Suprapubic skin (tissue), 4 donors: Measurements from ENCODE around the gene ARL6IP5. TPM values are rescaled to one million over a fixed set of nuclear protein-coding genes. Genes with fewer than 3 reads are reported as not detected.

Source experiments
- DNase-seq, 2 donors: peaks; one replicate each; pipeline ENCODE4 v3.0.0-alpha.2; 2019; ENCODE audit warnings: low spot score in 2 of 2
- H3K27ac ChIP-seq: fragments of 200-600 bp; sonication (generic); one replicate; pipeline ENCODE4 v1.5.1; 2019
- H3K27me3 ChIP-seq: fragments of 200-600 bp; sonication (generic); one replicate; pipeline ENCODE4 v1.5.1; 2019
- H3K36me3 ChIP-seq: fragments of 200-600 bp; sonication (generic); one replicate; pipeline ENCODE4 v1.5.1; 2019
- H3K4me1 ChIP-seq: fragments of 200-600 bp; sonication (generic); one replicate; pipeline ENCODE4 v1.5.1; 2019
- H3K4me3 ChIP-seq: fragments of 200-600 bp; sonication (generic); one replicate; pipeline ENCODE4 v1.5.1; 2019; ENCODE audit warnings: mild to moderate bottlenecking
- H3K9me3 ChIP-seq: fragments of 200-600 bp; sonication (generic); one replicate; pipeline ENCODE4 v1.5.1; 2019
- CTCF ChIP-seq, 2 donors: fragments of 200-600 bp in 1 of 2; fragments of 450-650 bp in 1 of 2; sonication (generic) in 1 of 2; IDR thresholded peaks; one replicate each; pipeline ENCODE4 v1.5.1; 2016 to 2019; ENCODE audit warnings: antibody characterized with exemption in 2 of 2, mild to moderate bottlenecking in 1 of 2, moderate library complexity in 1 of 2
- EP300 ChIP-seq: sonication (generic); formaldehyde crosslinking; IDR thresholded peaks from one replicate; pipeline ENCODE4 v1.6.1; 2017; ENCODE audit warnings: antibody characterized with exemption
- POLR2A ChIP-seq, 2 donors: fragments of 450-650 bp; IDR thresholded peaks; one replicate each; pipeline ENCODE4 v1.6.1; 2017; ENCODE audit warnings: antibody characterized with exemption in 2 of 2, mild to moderate bottlenecking in 2 of 2, moderate library complexity in 2 of 2
- POLR2AphosphoS5 ChIP-seq, 3 donors: sonication (generic); formaldehyde crosslinking; IDR thresholded peaks; one replicate each; pipeline ENCODE4 v1.6.1; 2017; ENCODE audit warnings: antibody characterized with exemption in 3 of 3
- WGBS: methylation state at CpG from one replicate; pipeline ENCODE4 v1.1.5; 2018; 5-methylcytosine and 5-hydroxymethylcytosine counted together
- total RNA-seq, 4 donors: library from RNA; depleted of rRNA; stranded (reverse); fragments of >200 nt; gene quantifications; one replicate each; pipeline ENCODE4 v1.1.0, GENCODE V29; 2016

The ARL6IP5 gene
- total RNA-seq, 4 donors from 2014 or later, result 58.6 to 106 (median 69.0) TPM

DNA sequence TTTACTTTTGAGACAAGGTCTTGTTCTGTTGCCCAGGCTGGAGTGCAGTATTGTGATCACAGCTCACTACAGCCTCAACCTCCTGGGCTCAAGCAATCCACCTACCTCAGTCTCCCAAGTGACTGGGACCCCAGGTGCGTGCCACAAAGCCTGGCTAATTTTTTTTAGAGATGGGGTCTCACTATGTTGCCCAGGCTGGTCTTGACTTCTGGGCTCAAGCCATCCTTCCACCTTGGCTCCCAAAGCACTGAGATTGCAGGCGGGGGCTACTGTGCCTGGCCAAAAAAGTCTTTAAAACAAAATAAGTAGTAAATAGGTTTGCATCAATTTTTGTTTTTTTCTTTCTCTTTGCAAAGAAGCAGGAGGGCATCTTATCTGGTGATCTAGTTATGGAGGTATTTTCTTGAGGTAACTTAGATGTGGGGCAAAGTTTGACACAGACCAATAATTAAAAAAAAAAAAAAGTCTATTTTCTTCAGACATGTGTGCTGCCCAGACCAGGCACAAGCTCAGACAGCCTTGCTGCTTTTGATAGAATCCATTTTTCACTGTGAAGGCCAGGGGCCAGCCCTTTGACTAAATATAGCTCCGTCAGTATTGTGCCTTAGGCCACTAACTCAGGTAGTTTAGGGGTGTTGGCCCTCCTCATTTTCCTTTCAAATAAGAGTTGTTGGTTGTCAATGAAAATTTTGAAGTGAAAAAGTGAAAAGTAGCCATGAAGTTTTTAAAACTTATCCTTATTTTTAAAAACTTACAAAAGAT lies 2.5 kb downstream of the ARL6IP5 start:
- Histone ChIP-seq H3K27ac (peak overlapping the region; percentile 96), H3K4me1 (peaks cover 86% of the 10 kb centered on the region), H3K36me3 (no peaks in the 10 kb centered on the region), H3K4me3 (peak overlapping the region; percentile 93), H3K9me3 (no peaks in the 10 kb centered on the region), H3K27me3 (no peaks in the 10 kb centered on the region)
- TF ChIP-seq POLR2AphosphoS5 (IDR thresholded peaks at IDR 0.05) (no peak), CTCF (IDR thresholded peaks at IDR 0.05) (no peak), EP300 (no peak), POLR2A (IDR thresholded peaks at IDR 0.05) (no peak)
- 57% methylated on average over 3 of the region's 3 CpGs for WGBS
- no peak for DNase-seq

DNA sequence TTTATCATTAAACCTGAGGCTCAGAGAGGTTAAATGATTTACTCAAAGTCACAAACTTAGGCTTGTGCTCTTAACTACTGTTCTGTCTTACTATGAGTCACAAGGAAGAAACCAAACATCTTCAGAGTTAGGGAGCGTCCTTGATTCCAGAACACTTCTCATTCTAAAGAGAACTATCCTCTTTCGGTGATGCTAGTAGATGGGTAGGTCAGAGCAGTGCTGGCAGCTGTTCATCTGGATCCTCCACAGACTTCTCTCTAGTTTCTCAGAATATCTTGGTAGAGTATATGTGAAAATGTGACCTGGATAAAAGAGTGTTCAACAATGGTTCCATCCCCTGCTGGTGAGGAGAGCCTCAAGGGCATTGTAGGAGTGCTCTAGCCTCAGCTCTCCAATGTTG lies 3.3 kb downstream of the ARL6IP5 start:
- WGBS, result 13% methylated on average over 2 of the region's 2 CpGs
- Histone ChIP-seq H3K27me3 (no peaks in the 10 kb centered on the region), H3K9me3 (no peaks in the 10 kb centered on the region), H3K4me3 (peak overlapping the region; percentile 93), H3K36me3 (no peaks in the 10 kb centered on the region), H3K4me1 (peaks cover 86% of the 10 kb centered on the region), H3K27ac (peak overlapping the region; percentile 96)
- TF ChIP-seq EP300 (no peak), POLR2A (IDR thresholded peaks at IDR 0.05) (no peak)
- no peak for DNase-seq

DNA sequence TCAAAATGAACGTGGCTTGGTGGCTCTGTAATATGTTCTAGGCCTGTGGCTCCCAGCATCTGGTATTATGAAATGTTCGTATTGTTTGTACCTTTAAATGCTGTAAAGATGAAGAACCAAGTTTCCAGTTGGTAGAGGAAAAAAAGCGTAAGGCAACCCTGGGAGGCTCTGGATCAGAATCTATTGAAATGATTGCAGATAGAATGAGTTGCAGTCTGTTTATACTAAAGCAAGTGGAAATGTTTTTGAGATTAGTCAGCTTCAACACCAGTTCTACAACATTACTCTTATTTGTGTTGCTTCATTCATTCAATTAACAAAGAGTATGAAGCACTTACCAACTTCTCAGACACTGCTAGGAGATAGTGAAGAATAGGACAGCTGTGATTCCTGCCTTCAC lies 5.3 kb downstream of the ARL6IP5 start:
- no peaks in the 10 kb centered on the region for H3K36me3 ChIP-seq
- TF ChIP-seq CTCF (IDR thresholded peaks at IDR 0.05) (no peak), EP300 (no peak), POLR2AphosphoS5 (IDR thresholded peaks at IDR 0.05) (no peak), POLR2A (IDR thresholded peaks at IDR 0.05) (no peak)
- WGBS, result 34% methylated on average over 3 of the region's 3 CpGs
- no peak overlapping the region for H3K4me3 ChIP-seq
- no peaks in the 10 kb centered on the region for H3K27me3 ChIP-seq
- H3K4me1 ChIP-seq, result peaks cover 89% of the 10 kb centered on the region
- H3K27ac ChIP-seq, result peak overlapping the region; percentile 62
- DNase-seq, result no peak
- H3K9me3 ChIP-seq, result no peaks in the 10 kb centered on the region

DNA sequence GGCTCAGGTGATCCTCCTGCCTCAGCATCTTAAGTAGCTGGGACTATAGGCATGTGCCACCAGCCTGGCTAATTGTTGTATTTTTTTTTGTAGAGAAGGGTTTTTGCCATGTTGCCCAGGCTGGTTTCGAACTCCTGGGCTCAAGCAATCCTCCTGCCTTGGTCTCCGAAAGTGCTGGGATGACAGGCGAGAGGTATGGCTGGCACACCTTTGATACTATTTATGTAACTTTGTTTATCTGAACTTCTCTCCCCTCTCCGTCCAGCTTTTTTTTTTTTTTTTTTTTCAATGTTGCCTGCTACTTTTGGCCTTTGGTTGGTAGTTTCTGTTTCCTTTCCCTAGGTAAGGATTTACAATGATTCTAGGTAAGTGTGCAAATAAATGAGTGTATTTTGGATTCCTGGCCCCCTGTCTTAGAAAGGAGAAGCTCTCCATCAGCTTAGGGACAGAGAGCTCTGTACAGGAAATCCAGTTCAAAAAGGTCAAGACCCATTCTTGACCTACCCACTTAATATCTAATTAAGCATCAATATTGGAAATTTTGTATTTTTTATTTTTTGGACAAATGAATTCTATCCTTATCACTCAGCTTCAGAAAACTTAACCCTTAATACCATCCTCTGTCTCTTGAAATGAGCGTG lies 6.8 kb downstream of the ARL6IP5 start:
- peak overlapping the region; percentile 62 for H3K27ac ChIP-seq
- DNase-seq, result no peak
- H3K4me3 ChIP-seq, result peak overlapping the region; percentile 4
- no peaks in the 10 kb centered on the region for H3K27me3 ChIP-seq
- H3K4me1 ChIP-seq, result peaks cover 100% of the 10 kb centered on the region
- no peaks in the 10 kb centered on the region for H3K9me3 ChIP-seq
- no peak for TF ChIP-seq CTCF (IDR thresholded peaks at IDR 0.05)
- TF ChIP-seq EP300, result no peak
- TF ChIP-seq POLR2AphosphoS5 (IDR thresholded peaks at IDR 0.05), result no peak
- no peak for TF ChIP-seq POLR2A (IDR thresholded peaks at IDR 0.05)
- no peaks in the 10 kb centered on the region for H3K36me3 ChIP-seq
- WGBS, result 59% methylated on average over 5 of the region's 5 CpGs

GRCh38 chr3:69092030-69092516 lies 7.3 kb downstream of the ARL6IP5 start:
- H3K9me3 ChIP-seq, result no peaks in the 10 kb centered on the region

GRCh38 chr3:69094467-69095205 lies 9.9 kb downstream of the ARL6IP5 start:
- peak overlapping the region; percentile 77 for H3K27ac ChIP-seq
- H3K4me1 ChIP-seq, result peaks cover 75% of the 10 kb centered on the region
- no peaks in the 10 kb centered on the region for H3K27me3 ChIP-seq
- TF ChIP-seq CTCF (IDR thresholded peaks at IDR 0.05) (no peak), POLR2A (IDR thresholded peaks at IDR 0.05) (no peak), POLR2AphosphoS5 (IDR thresholded peaks at IDR 0.05) (no peak), EP300 (no peak)
- H3K9me3 ChIP-seq, result no peaks in the 10 kb centered on the region
- no peak for DNase-seq
- H3K4me3 ChIP-seq, result no peak overlapping the region
- no peaks in the 10 kb centered on the region for H3K36me3 ChIP-seq
- WGBS, result 61% methylated on average over 8 of the region's 8 CpGs

More at GRCh38 chr3:69092030-69092516, 7.3 kb downstream of the ARL6IP5 start:
- whole genome bisulfite sequencing, result 31% methylated on average over 4 of the region's 4 CpGs
- Histone ChIP-seq H3K27me3 (no peaks in the 10 kb centered on the region), H3K4me3 (peak overlapping the region; percentile 4), H3K27ac (peak overlapping the region; percentile 62), H3K4me1 (peaks cover 100% of the 10 kb centered on the region), H3K36me3 (no peaks in the 10 kb centered on the region)
- TF ChIP-seq POLR2A (IDR thresholded peaks at IDR 0.05), result no peak
- DNase-seq, result no peak
